ENCODE data around the gene RBP3.
A peak's percentile ranks its signal among the peaks of the same experiment; 100 is the strongest.

The RBP3 gene

GRCh38 chr10:47357131-47357582, 9.0 kb downstream of the RBP3 start:
- DNase-seq = no peak

GRCh38 chr10:47357911-47358310, 9.7 kb downstream of the RBP3 start:
- no peak for DNase-seq

GRCh38 chr10:47358457-47358856, 10.3 kb downstream of the RBP3 start:
- no peak for DNase-seq

GRCh38 chr10:47359101-47359500, 10.9 kb downstream of the RBP3 start:
- no peak for DNase-seq

- DNase-seq = no peak
These were observed 11.7 kb downstream of the RBP3 start for GRCh38 chr10:47359626-47360418.

DNA sequence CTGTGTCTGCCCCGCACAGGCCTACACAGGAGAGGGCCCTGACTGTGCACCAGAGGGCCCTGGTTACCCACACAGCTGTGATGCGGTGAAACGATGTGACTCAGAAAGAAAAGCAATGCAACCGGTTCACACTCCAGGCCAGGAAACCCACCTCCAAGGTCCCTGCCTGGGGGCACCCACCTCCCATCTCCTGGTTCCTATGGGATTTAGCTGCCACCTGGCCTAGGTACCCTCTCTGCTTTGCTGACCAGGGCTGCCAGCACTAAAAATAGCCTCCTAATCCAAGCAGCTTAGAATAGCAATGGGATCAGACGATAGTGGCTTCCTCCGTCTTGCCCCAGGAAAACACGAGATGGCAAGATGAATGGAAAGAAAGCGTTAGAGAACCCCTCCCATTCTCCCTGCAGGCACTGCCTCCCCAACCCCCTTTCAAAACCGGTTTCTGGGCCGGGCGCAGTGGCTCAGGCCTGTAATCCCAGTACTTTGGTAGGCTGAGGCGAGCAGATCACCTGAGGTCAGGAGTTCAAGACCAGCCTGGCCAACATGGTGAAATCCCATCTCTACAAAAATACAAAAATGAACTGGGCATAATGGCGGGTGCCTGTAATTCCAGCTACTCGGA, 12.4 kb downstream of the RBP3 start:
- no peak for DNase-seq

GRCh38 chr10:47361293-47361692, 13.1 kb downstream of the RBP3 start:
- DNase-seq = peak in 16 of 51 donors; percentile 8 to 57 (median 33)

DNA sequence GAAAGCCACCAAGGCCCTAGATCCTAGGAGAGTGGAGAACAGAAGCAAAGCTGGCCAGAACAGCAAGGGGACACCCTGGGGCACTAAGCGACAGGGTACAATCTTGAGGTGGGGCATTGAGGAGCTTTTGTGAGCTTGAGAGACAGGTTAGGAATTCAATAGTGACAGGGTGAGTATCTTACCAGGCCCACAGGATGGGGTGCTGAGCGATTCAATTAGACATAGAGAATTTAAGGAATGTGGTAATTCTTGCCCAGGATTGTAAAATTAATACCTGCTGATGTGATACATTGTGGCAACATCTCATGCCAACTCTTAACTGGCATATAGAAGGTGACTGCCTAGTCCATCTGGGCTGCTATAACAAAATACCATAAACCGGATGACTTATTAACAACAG, 14.0 kb downstream of the RBP3 start:
- DNase-seq = no peak

- no peak for DNase-seq
These were observed 15.6 kb downstream of the RBP3 start for GRCh38 chr10:47363781-47364180.

GRCh38 chr10:47364366-47364765, 16.2 kb downstream of the RBP3 start:
- DNase-seq = no peak

- DNase-seq = no peak
These were observed 16.7 kb downstream of the RBP3 start for GRCh38 chr10:47364911-47365310.

GRCh38 chr10:47365431-47366180, 17.4 kb downstream of the RBP3 start:
- no peak for DNase-seq

DNA sequence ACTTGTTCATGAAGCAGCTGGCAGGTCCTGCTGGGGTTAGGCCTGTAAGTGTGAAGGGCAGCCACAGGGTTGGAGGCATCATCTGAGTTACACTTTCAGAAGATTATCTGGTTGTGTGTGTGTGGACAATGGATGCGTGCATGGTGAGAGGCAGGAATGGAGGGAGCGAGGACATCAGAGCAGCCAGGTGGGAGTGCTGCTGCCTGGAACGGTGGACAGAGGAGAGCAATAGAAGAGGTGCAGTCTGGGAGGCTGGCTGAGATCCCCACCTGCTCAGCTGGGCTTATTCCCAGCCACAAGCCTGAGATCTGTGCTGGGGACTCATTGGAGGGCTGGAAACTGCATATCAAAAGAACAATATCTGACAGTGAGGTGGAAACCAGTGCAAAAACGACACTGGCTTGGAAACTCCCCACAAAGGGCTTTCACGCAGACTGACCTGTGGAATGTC, 18.0 kb downstream of the RBP3 start:
- DNase-seq = no peak

- no peak for DNase-seq
These were observed 18.7 kb downstream of the RBP3 start for GRCh38 chr10:47366731-47367460.

DNA sequence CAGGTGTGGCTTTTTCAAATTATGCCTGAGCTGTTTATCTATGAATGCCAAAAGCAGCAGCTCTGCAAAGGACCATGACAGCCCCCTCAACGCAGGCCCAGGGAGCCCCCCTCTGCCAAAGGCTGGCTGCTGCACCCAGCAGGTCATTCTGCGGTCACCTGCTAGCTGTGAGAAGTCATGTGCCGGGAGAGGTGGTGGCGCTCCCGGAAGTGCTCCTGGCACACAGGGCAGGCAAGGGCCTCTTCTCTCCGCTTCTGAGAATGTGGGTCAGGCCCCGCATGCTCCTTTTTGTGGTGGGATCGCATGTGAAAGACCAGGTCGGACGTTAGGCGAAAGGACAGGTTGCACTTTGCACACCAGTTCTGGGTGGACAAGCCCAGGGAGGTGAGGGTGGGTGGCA, 19.5 kb downstream of the RBP3 start:
- DNase-seq = no peak

DNA sequence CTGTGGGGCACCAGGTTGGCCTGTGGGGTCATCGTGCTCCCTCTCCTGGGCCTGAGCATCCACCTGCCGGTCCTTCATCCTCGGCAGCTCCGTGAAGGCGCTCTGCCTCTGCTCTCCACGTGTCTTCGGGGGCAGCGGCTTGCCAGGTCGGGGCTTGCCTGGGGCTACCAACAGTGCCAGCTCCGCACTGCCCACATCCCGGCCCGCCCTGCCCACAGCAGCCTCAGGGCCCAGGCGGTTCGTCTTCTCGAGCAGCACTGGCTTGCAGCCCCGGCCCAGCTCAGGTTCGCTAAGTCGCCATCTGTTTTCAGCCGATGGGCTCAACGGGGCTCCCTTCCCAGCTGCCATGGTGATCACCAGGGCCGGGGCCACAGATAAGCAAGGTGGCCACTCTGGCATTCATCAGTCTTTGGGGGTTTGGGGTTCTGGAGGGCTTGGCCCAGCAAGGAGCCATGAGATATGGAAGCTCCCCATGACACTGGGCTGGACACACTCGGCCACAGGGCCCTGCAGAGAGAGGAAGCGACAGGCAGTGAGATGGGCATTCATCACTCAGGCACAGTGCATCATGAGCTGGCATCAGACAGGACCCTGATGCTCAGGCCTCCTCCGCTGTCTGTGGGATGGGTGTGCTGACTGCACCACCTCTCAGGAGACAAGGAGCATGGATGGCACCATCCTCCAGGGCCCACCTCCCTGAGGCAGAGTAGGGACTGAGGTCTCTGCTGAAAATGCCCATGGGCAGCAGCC, 20.4 kb downstream of the RBP3 start:
- DNase-seq = no peak

- DNase-seq = no peak
These were observed 21.2 kb downstream of the RBP3 start for GRCh38 chr10:47369251-47369894.

GRCh38 chr10:47370015-47370767, 22.0 kb downstream of the RBP3 start:
- no peak for DNase-seq

DNA sequence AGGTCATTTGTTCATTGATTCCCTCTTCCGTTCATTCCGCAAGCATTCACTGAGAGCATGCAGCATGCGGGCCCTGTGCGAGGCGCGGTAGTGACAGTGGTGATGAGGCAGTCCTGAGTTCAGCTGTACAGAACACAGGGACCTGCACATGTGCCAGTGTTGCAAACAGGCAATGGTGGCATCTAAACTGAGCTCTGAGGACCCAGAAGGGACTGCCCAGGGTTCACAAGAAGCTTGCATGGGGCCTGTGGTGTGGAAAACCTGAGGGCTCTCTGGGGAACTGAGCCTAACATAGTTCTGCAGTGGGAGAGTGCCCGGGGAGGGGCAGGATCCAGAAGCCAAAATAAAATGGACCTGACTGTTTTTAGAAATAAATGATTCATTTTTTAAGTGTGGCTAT, 22.7 kb downstream of the RBP3 start:
- DNase-seq = no peak
